WI38 (cell line): Measurements from ENCODE around the gene TMF1.

Source experiments
- H3K4me3 ChIP-seq: 2 replicates; pipeline ENCODE4 v1.5.1; 2011; ENCODE audit warnings: low read depth, mild to moderate bottlenecking, control low read depth, low read length
- CTCF ChIP-seq: IDR thresholded peaks from 2 replicates; pipeline ENCODE4 v1.5.1; 2012; ENCODE audit warnings: low read depth, mild to moderate bottlenecking, control low read depth, low read length

TMF1 gene

GRCh38 chr3:69085168-69085832 is 33.2 kb upstream of the TMF1 start:
- H3K4me3 ChIP-seq = peak overlapping the region; percentile 87
- TF ChIP-seq CTCF = no peak

- peak within 1 kb of the TSS; percentile 87 for H3K4me3 ChIP-seq
- TF ChIP-seq CTCF = no peak
These were observed 32.4 kb upstream of the TMF1 start, which contains the start of gene ARL6IP5 for GRCh38 chr3:69084326-69085167. Gene ARL6IP5 (plus strand): TSS chr3:69084937. CDS start chr3:69085048, 111 bp downstream.

- no peak for TF ChIP-seq CTCF
- no peak overlapping the region for H3K4me3 ChIP-seq
These were observed 30.7 kb upstream of the TMF1 start for GRCh38 chr3:69082805-69083204.

GRCh38 chr3:69082361-69082760 is 30.2 kb upstream of the TMF1 start:
- no peak for TF ChIP-seq CTCF
- H3K4me3 ChIP-seq = no peak overlapping the region

GRCh38 chr3:69081583-69082262 is 29.6 kb upstream of the TMF1 start:
- no peak for TF ChIP-seq CTCF
- no peak overlapping the region for H3K4me3 ChIP-seq

GRCh38 chr3:69080233-69080920 is 28.2 kb upstream of the TMF1 start, which contains the start of gene UBA3:
Gene UBA3 (minus strand): TSS chr3:69080365. CDS start chr3:69080353, 12 bp downstream.
- TF ChIP-seq CTCF = no peak
- peak within 1 kb of the TSS; percentile 86 for H3K4me3 ChIP-seq
